ENCODE data around the gene EPHA8.

EPHA8 gene

DNA sequence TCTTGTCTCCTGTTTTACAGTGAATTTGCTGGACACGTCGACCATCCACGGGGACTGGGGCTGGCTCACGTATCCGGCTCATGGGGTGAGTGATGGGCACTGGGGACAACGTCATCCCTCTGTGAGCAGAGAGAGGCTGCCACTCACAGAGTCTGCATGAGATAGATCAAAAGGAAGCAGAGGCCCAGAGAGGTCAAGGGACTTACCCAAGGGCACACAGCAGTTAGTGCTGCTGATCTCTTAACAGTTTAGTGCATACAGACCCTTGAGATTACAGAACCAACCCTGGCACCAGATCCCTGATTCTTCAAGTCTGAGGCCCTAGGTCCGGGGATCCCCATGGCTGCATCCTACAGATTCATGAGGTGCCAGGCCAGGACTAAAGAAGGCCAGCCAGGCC is 6.0 kb downstream of the EPHA8 start:
- DNase-seq: no peak

- no peak for DNase-seq
Observed at GRCh38 chr1:22570140-22570909, 7.0 kb downstream of the EPHA8 start.

DNA sequence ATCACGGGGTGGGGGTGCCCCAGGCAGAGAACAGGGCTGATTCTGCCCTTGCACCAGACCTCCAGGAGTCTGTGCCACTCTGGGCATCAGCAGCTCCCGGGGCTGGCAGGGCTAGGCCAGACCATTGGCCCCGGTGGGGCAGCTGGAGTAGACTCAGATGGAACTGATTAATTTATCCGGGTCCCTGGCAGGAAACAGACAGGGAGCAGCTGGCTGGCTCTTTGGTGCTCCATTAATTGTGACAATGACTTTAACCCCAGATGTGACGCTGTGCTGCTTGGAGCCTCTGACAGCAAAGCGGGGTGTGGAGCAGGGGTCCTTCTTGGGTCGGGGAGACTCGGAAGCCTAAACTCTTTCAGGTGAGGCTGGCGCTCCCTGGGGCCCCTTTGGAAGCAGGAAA is 9.5 kb downstream of the EPHA8 start:
- no peak for DNase-seq

GRCh38 chr1:22573237-22573636 is 9.9 kb downstream of the EPHA8 start:
- DNase-seq: no peak

GRCh38 chr1:22575532-22576149 is 12.4 kb downstream of the EPHA8 start:
- DNase-seq: no peak

DNA sequence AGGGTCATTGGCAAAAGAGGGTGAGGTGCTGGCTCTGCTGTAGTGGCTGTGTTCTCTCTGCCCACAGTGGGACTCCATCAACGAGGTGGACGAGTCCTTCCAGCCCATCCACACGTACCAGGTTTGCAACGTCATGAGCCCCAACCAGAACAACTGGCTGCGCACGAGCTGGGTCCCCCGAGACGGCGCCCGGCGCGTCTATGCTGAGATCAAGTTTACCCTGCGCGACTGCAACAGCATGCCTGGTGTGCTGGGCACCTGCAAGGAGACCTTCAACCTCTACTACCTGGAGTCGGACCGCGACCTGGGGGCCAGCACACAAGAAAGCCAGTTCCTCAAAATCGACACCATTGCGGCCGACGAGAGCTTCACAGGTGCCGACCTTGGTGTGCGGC is 12.9 kb downstream of the EPHA8 start:
- no peak for DNase-seq

- DNase-seq: no peak
Observed at GRCh38 chr1:22576617-22577016, 13.3 kb downstream of the EPHA8 start.

DNA sequence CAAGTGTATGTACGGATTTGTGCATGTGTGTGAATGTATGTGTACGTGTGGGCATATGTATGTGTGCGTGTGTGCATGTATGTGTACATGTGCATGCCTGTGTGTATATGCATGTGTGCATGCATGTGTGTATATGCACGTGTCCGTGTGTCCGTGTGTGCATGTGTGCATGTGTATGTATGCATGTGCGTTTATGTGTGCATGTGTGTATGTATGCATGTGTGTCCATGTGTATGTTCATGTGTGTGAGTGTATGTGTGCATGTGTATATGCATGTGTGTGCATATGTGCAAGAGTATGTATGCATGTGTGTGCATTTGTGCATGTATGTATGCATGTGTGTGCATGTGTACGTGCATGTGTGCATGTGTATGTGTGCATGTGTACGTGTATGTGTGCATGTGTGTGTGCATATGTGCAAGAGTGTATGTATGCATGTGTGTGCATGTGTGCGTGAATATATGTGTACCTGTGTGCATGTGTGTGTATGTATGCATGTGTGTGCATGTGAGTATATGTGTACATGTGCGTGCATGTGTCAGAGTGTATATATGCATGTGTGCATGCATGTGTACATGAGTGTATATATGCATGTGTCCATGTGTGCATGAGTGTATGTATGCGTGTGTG is 15.6 kb downstream of the EPHA8 start:
- DNase-seq: no peak

GRCh38 chr1:22579541-22580155 is 16.4 kb downstream of the EPHA8 start:
- no peak for DNase-seq

- DNase-seq: no peak
Observed at GRCh38 chr1:22582661-22583635, 19.7 kb downstream of the EPHA8 start.

- DNase-seq: no peak
Observed at GRCh38 chr1:22584001-22584562, 20.8 kb downstream of the EPHA8 start.

- DNase-seq: no peak
Observed at GRCh38 chr1:22584970-22585369, 21.7 kb downstream of the EPHA8 start.

DNA sequence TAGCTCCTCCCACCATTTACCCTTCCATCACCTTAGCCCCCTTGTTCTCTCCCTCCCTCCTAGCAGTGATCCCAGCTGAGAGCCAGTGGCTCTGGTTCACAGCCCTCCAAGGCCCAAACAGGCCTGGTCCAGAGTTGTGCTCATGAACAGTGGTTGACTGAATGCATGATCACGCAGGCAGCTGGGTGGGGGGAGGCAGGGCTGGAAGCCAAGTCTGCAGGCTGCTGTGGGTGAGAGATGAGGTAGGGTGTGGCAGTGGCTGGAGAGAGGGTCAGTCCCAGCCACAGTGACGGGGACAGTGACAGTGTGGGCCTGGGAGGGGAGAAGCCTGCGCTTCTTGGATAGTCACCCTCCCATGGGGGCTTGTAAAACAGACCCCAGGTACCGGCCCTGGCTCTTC is 22.2 kb downstream of the EPHA8 start:
- DNase-seq: no peak

- DNase-seq: no peak
Observed at GRCh38 chr1:22586356-22587130, 23.3 kb downstream of the EPHA8 start.

GRCh38 chr1:22587247-22587646 is 24.0 kb downstream of the EPHA8 start:
- no peak for DNase-seq

DNA sequence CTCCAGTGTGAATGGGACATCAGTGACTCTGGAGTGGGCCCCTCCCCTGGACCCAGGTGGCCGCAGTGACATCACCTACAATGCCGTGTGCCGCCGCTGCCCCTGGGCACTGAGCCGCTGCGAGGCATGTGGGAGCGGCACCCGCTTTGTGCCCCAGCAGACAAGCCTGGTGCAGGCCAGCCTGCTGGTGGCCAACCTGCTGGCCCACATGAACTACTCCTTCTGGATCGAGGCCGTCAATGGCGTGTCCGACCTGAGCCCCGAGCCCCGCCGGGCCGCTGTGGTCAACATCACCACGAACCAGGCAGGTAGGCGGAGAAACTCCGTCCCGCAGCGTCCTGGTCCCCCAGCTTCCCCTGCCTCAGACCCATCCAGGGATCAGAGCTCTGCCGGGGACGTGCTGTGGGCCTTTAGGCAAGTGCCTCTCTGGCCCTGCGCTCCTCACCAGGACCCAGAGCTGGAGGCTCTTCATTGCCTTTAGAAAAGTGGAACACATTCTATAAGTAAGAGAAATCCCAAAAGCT is 25.7 kb downstream of the EPHA8 start:
- no peak for DNase-seq

- no peak for DNase-seq
Observed at GRCh38 chr1:22591576-22591975, 28.3 kb downstream of the EPHA8 start.

DNA sequence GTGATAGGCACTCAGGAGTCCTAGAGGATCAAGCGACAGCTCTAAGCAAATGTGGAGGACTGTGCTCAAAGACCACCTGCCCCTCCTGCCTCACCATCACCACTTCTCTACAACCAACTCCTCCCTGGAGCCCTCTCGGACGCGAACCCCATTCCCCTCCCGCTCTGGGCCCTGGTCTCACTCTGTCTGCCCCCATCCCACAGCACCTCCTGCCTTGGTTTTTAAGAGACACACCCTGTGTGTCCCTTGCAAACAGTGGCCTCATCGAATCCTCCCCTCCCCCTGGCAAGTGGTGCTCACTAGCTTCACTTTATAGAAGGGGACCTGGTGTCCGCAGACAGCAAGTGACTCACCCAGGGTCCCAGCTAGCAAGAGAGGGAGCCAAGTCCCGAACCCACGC is 28.8 kb downstream of the EPHA8 start:
- no peak for DNase-seq

GRCh38 chr1:22592919-22593790 is 29.9 kb downstream of the EPHA8 start:
- no peak for DNase-seq

DNA sequence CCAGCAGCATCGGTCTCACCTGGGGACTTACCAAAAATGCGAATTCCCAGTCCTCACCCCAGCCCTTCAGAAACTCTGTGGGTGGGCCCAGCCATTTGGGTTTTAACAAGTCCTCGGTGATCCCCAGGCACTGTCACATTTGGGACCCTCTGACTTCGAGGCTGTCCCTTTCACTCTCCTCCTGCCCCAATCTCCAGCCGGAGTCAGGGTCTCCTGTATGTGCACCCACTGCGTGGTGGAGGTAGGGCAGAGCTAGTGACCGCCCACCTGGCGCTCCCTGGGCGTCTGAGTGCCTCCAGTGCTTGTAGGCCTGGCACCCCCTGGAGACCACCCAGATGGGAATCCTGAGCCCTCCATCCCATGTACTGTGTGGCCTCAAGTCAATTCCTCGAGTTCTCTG is 31.1 kb downstream of the EPHA8 start:
- no peak for DNase-seq
